SJCRH30 (cell line): ENCODE results near the gene SPOCK3. TPM values are rescaled to one million over a fixed set of nuclear protein-coding genes. Genes with fewer than 3 reads are reported as not detected.
"Not testable (repeated sequence)": the region's sequence is repeated elsewhere in the genome, so short reads cannot be mapped to it uniquely, and the experiment has no call there.

Source experiments
- DNase-seq, 2 experiments: peaks; one replicate each; pipeline ENCODE4 v3.0.0-alpha.2; 2015 to 2020
- H3K27ac ChIP-seq: fragments of 250-450 bp; sonication (Bioruptor Pico); 2 replicates; pipeline ENCODE4 v1.5.1; 2020; ENCODE audit warnings: mild to moderate bottlenecking, moderate library complexity
- H3K27me3 ChIP-seq: fragments of 250-450 bp; sonication (Bioruptor Pico); 2 replicates; pipeline ENCODE4 v1.5.1; 2020; ENCODE audit warnings: mild to moderate bottlenecking, moderate library complexity
- H3K36me3 ChIP-seq: fragments of 250-450 bp; sonication (Bioruptor Pico); 2 replicates; pipeline ENCODE4 v1.5.1; 2020; ENCODE audit warnings: mild to moderate bottlenecking, moderate library complexity
- H3K4me1 ChIP-seq: fragments of 250-450 bp; sonication (Bioruptor Pico); 2 replicates; pipeline ENCODE4 v1.5.1; 2020; ENCODE audit warnings: mild to moderate bottlenecking, moderate library complexity
- H3K4me3 ChIP-seq: fragments of 250-450 bp; sonication (Bioruptor Pico); 2 replicates; pipeline ENCODE4 v1.5.1; 2020; ENCODE audit warnings: mild to moderate bottlenecking, moderate library complexity
- H3K9me3 ChIP-seq: fragments of 250-450 bp; sonication (Bioruptor Pico); replicated peaks from 2 replicates; pipeline ENCODE4 v1.5.1; 2020; ENCODE audit warnings: mild to moderate bottlenecking, moderate library complexity
- total RNA-seq: library from RNA; depleted of rRNA; stranded (reverse); fragments of >200 nt; shearing (Covaris generic); gene quantifications from 2 replicates; pipeline ENCODE4 v1.2.3, GENCODE V29; 2014; rRNA removed

SPOCK3 gene
- total RNA-seq, result 82.1 and 91.6 TPM in 2 replicates

DNA sequence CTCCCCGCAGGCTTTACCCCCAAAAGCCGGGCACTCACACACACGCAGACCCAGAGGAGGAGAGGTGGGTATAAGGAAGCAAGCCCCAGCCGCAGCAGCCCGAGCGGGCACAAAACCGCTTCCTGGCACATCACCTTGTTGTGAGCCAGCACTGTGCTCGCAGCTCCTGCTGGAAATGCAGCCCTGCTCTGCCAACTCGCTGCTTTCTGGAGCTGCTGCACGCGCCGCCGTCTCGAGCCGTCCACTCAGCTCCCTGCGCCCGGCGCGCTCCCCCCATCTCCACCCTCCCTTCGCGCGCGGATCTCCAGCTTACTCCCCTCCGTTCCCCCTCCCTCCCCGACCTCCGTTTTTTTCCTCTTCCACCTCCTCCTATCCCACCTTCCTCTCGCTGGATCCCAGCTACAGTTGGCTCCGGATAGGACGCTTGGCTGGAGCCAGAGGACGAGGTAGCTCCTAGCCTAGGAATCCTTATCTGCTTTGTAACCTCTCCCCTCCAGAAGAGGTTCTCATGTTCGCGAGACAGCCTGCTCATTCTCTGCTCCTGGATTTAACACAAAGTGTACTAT lies at the start of gene SPOCK3:
TSS of gene SPOCK3 (minus strand) at position 179 of the 566 bp plus-strand sequence.
- H3K4me1 ChIP-seq, result peaks cover 8% of the 10 kb centered on the region
- peak within 1 kb of the TSS; percentile 80 for H3K4me3 ChIP-seq
- H3K27ac ChIP-seq, result peak within 1 kb of the TSS; percentile 94
- DNase-seq, result peak; percentile 84 to 90
- H3K36me3 ChIP-seq, result no peaks in the 10 kb centered on the region
- no peaks in the 10 kb centered on the region for H3K27me3 ChIP-seq
- no peaks in the 10 kb centered on the region for H3K9me3 ChIP-seq

- H3K36me3 ChIP-seq, result no peaks in the 10 kb centered on the region
- no peak for DNase-seq
- no peak overlapping the region for H3K4me3 ChIP-seq
- H3K9me3 ChIP-seq, result no peaks in the 10 kb centered on the region
- H3K27me3 ChIP-seq, result no peaks in the 10 kb centered on the region
- H3K27ac ChIP-seq, result no peak overlapping the region
- H3K4me1 ChIP-seq, result no peaks in the 10 kb centered on the region
Measured at GRCh38 chr4:167282171-167282864, 48.0 kb upstream of the SPOCK3 start.

GRCh38 chr4:167281545-167281944 lies 47.3 kb upstream of the SPOCK3 start:
- not testable (repeated sequence) for H3K4me1 ChIP-seq, H3K4me3 ChIP-seq, H3K27me3 ChIP-seq, H3K36me3 ChIP-seq, DNase-seq, H3K27ac ChIP-seq, H3K9me3 ChIP-seq

DNA sequence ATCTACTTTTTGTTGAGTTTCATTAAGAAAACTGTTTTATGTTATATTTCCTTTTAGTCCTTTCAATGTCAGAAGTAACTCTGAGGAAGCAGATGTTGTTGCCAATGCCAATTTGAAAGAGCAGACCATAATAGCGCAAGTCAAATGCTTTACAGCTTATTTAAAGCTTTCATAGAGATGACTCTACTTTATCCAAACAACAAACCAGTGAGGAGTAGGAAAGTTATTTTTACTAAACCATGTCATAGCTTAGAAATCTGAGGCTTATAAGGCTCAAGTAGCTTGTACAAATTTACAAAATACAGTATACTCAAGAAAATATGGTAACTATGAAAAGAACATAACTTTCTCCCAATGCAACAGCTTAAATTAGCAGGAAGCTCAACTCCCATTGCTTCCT lies 40.1 kb upstream of the SPOCK3 start:
- DNase-seq, result no peak
- Histone ChIP-seq H3K27ac (no peak overlapping the region), H3K4me1 (no peaks in the 10 kb centered on the region; the same call in 1 of the 2 replicates), H3K27me3 (no peaks in the 10 kb centered on the region), H3K36me3 (no peaks in the 10 kb centered on the region), H3K9me3 (no peaks in the 10 kb centered on the region), H3K4me3 (no peak overlapping the region)

GRCh38 chr4:167265231-167265630 lies 30.9 kb upstream of the SPOCK3 start:
- Histone ChIP-seq H3K9me3 (no peaks in the 10 kb centered on the region), H3K36me3 (no peaks in the 10 kb centered on the region), H3K4me1 (no peaks in the 10 kb centered on the region), H3K27ac (no peak overlapping the region), H3K27me3 (no peaks in the 10 kb centered on the region), H3K4me3 (no peak overlapping the region)
- no peak for DNase-seq

GRCh38 chr4:167248271-167248670 lies 14.0 kb upstream of the SPOCK3 start:
- Histone ChIP-seq H3K4me1 (no peaks in the 10 kb centered on the region), H3K4me3 (no peak overlapping the region), H3K36me3 (no peaks in the 10 kb centered on the region), H3K27me3 (no peaks in the 10 kb centered on the region), H3K27ac (no peak overlapping the region), H3K9me3 (no peaks in the 10 kb centered on the region)
- DNase-seq, result no peak

DNA sequence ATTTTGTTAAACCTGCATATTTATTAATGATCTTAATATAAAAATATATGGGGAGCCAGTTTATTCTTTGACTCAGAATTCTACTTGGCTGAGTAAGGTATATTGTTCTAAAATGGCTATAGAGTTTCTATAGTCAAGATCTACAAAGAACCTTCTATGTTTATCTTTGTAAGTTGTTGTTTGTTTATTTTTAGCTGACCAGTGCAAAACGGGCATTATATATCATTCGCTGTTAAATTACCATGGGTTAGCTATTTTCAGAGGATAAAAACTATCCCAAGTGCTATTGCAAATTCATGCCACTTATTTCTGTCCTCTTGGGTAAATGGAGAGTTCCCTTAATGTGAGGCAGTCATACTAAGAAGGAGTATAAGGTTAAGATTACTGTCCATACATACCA lies 5.3 kb upstream of the SPOCK3 start:
- Histone ChIP-seq H3K4me3 (no peak overlapping the region), H3K27ac (no peak overlapping the region), H3K36me3 (no peaks in the 10 kb centered on the region), H3K9me3 (no peaks in the 10 kb centered on the region), H3K4me1 (no peaks in the 10 kb centered on the region; the same call in 1 of the 2 replicates), H3K27me3 (no peaks in the 10 kb centered on the region)
- no peak for DNase-seq

GRCh38 chr4:167238226-167238625 lies 3.9 kb upstream of the SPOCK3 start:
- H3K27me3 ChIP-seq, result no peaks in the 10 kb centered on the region
- no peak overlapping the region for H3K4me3 ChIP-seq
- no peak overlapping the region for H3K27ac ChIP-seq
- H3K36me3 ChIP-seq, result no peaks in the 10 kb centered on the region
- H3K4me1 ChIP-seq, result no peaks in the 10 kb centered on the region; the same call in 1 of the 2 replicates
- no peak for DNase-seq
- H3K9me3 ChIP-seq, result no peaks in the 10 kb centered on the region

DNA sequence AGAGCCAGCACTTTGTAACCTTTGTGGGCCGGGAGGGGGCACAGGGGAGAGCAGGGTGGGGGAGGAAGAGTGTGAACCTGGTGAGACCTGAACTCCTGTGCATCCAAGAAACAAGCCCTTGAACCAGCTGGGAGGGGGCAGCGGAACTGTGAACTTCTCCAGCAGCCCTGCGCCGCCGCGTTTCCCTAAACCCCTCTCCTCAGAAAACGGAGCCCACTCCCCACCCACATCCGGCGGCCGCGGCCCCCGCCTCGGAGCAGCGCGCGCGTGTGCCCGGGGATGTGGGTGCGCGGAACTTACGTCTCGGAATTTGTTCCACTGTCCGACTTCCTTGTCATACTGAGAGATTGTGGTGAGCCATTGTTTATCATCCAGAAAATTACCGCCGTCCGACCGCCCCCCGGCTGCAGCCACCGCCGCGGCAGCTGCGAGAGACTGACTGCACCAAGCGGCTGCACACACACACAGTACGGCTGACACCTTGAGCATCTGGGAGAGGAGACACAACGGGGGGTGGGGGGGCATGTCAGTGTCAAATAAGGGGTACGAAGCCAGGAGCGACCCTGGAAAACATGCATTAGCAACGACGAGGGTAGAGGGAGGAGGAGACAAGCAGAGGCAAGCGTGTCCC lies 494 bp downstream of the SPOCK3 start:
- no peaks in the 10 kb centered on the region for H3K36me3 ChIP-seq
- H3K4me1 ChIP-seq, result peaks cover 8% of the 10 kb centered on the region
- H3K4me3 ChIP-seq, result peak overlapping the region; percentile 80
- H3K27ac ChIP-seq, result peak overlapping the region; percentile 94
- DNase-seq, result peak; percentile 81 to 87
- H3K9me3 ChIP-seq, result no peaks in the 10 kb centered on the region
- H3K27me3 ChIP-seq, result no peaks in the 10 kb centered on the region

DNA sequence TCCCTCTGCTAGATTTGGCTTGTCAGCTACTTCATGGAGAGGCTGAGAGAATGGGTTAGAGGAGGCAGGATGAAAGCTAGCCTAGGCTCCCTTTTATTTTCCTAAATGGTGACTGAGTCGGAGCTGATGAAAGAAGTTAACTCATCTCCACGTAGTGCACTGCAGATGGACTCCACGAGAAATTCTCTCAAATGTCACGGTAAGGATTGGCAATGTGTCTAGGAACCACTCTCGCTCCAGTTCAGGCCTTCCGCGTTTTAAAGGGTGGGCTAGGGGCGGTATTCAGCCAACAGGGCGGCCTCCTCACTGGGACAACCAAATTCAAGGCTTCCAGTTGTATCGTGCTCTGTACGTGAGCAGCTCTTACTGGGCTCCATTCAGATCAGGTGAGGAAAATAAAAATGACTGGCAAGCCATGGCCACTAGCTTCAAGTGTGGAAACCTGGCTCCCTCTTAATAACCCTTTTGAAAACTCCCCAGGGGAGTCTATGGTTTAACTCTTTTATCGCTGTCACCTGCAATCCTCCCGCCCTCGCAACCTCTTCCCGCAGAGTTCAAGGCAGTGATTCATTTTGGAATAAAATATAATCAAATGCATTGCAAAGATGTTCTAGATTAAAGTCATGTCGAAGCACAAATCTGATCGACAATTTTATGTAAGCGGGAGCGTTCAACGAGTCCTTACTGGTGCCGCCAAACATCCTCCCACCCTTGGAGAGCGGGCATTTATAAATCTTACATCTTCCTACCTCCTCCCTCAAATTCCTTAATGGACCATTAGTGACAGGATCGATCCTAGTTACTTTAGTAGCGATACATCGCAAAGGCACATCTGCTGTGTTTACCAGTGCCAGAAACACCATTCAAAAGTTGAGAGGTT lies 1.2 kb downstream of the SPOCK3 start:
- peak overlapping the region; percentile 94 for H3K27ac ChIP-seq
- no peaks in the 10 kb centered on the region for H3K9me3 ChIP-seq
- peaks cover 8% of the 10 kb centered on the region for H3K4me1 ChIP-seq
- H3K27me3 ChIP-seq, result no peaks in the 10 kb centered on the region
- peak; percentile 50 to 72 for DNase-seq
- H3K4me3 ChIP-seq, result peak overlapping the region; percentile 80
- H3K36me3 ChIP-seq, result no peaks in the 10 kb centered on the region

GRCh38 chr4:167230744-167231143 lies 3.5 kb downstream of the SPOCK3 start:
- Histone ChIP-seq H3K4me3 (no peak overlapping the region), H3K27me3 (no peaks in the 10 kb centered on the region), H3K27ac (no peak overlapping the region), H3K4me1 (peaks cover 8% of the 10 kb centered on the region), H3K9me3 (no peaks in the 10 kb centered on the region), H3K36me3 (0 out of 2 replicates have a peak, but pooled peaks cover 4% of the 10 kb centered on the region)
- DNase-seq, result no peak

DNA sequence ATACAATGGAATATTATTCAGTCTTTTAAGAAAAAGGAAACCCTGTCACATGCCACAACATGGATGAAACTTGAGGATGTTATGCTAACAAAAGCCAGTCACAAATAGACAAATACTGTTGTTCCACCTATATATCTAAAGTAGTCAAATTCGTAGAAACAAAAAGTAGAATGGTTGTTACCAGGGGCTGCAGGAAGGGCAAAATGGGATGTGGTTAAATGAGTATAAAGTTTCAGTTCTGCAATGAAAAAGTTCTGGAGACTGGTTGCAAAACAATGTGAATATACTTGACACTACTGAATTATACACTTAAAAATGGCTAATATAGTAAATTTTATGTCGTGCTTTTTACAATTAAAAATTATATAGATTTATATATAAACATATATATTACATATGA lies 12.2 kb downstream of the SPOCK3 start:
- H3K36me3 ChIP-seq, result 0 out of 2 replicates have a peak, but pooled peaks cover 4% of the 10 kb centered on the region
- H3K4me3 ChIP-seq, result no peak overlapping the region
- H3K9me3 ChIP-seq, result no peaks in the 10 kb centered on the region
- no peak for DNase-seq
- H3K27ac ChIP-seq, result no peak overlapping the region
- peaks cover 11% of the 10 kb centered on the region for H3K4me1 ChIP-seq
- H3K27me3 ChIP-seq, result no peaks in the 10 kb centered on the region

DNA sequence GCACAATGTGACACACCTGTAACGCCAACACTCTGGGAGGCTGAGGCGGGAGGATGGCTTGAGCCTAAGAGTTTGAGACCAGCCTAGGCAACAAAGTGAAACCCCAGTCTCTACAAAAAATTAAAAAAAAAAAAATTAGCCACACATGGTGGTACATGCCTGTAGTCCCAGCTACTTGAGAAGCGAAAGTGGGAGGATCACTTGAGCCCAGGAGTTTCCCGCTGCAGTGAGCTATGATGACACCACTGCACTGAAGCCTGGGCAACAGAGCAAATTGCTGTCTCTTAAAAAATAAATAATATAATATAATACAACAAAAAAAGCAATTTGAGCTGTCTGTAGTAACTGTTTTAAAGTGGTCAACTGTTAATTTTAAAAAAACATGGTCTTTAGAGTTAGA lies 13.2 kb downstream of the SPOCK3 start:
- Histone ChIP-seq H3K9me3 (no peaks in the 10 kb centered on the region), H3K4me1 (peaks cover 11% of the 10 kb centered on the region), H3K36me3 (no peaks in the 10 kb centered on the region), H3K4me3 (no peak overlapping the region), H3K27me3 (no peaks in the 10 kb centered on the region), H3K27ac (no peak overlapping the region)
- DNase-seq, result no peak

DNA sequence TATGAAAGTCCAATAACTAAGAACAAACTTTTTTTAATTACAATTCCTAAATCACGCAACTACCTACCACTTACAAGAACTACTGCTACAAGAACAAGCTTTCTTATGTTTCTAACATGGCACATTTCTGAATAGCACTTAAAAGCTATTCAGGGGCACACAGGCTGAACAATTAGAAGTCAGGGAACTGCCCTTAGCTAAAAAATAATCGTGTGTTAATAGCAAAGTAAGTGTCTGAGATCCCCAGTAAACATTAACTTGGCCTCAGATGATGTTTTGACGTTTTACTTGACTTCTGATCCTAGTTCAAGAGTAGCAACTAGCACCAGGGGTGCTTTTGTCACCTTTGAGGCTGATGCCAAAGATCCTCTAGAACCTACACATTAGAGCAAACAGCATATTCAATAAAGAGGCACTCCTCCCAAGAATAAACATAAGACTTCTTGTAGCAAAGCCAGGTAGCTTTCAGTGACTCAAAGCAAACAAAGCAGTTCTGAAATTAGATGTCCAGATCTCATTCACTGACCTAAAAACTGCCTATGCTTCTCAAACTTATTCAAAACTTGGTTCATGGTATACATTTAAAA lies 16.2 kb downstream of the SPOCK3 start:
- no peaks in the 10 kb centered on the region for H3K36me3 ChIP-seq
- no peak overlapping the region for H3K4me3 ChIP-seq
- peaks cover 11% of the 10 kb centered on the region for H3K4me1 ChIP-seq
- no peak overlapping the region for H3K27ac ChIP-seq
- no peaks in the 10 kb centered on the region for H3K9me3 ChIP-seq
- no peaks in the 10 kb centered on the region for H3K27me3 ChIP-seq
- no peak for DNase-seq
